Stimulated activated CD4-positive, alpha-beta T cell treated with anti-CD3 and anti-CD28 coated beads, Interleukin-1b, Interleukin-23, amount 100 ng/mL, for 4 hours (primary cell): ENCODE data around the gene KIF21A.

ENCODE experiments used
- DNase-seq, 2 donors: peaks; one replicate each; pipeline ENCODE4 v3.0.0-alpha.2; 2020; ENCODE audit warnings: low read depth in 2 of 2

KIF21A gene

GRCh38 chr12:39386335-39386734, 56.6 kb downstream of the KIF21A start:
- no peak for DNase-seq

GRCh38 chr12:39383114-39383513, 59.8 kb downstream of the KIF21A start:
- no peak for DNase-seq

- no peak for DNase-seq
These were observed 62.8 kb downstream of the KIF21A start for GRCh38 chr12:39380090-39380489.

- DNase-seq = no peak
These were observed 64.6 kb downstream of the KIF21A start for GRCh38 chr12:39378341-39378740.

- DNase-seq = no peak
These were observed 67.6 kb downstream of the KIF21A start for GRCh38 chr12:39375206-39375808.

GRCh38 chr12:39372929-39373328, 70.0 kb downstream of the KIF21A start:
- no peak for DNase-seq

GRCh38 chr12:39372204-39372925, 70.6 kb downstream of the KIF21A start:
- no peak for DNase-seq

- no peak for DNase-seq
These were observed 73.2 kb downstream of the KIF21A start for GRCh38 chr12:39369756-39370155.

GRCh38 chr12:39368891-39369290, 74.0 kb downstream of the KIF21A start:
- DNase-seq = no peak

- DNase-seq = no peak
These were observed 74.8 kb downstream of the KIF21A start for GRCh38 chr12:39368096-39368495.

- no peak for DNase-seq
These were observed 75.4 kb downstream of the KIF21A start for GRCh38 chr12:39367494-39367893.

- no peak for DNase-seq
These were observed 77.4 kb downstream of the KIF21A start for GRCh38 chr12:39365364-39366001.

- no peak for DNase-seq
These were observed 78.7 kb downstream of the KIF21A start for GRCh38 chr12:39364196-39364595.

GRCh38 chr12:39359645-39360044, 83.3 kb downstream of the KIF21A start:
- no peak for DNase-seq

GRCh38 chr12:39357041-39357440, 85.9 kb downstream of the KIF21A start:
- no peak for DNase-seq

- no peak for DNase-seq
These were observed 87.1 kb downstream of the KIF21A start for GRCh38 chr12:39355841-39356240.

GRCh38 chr12:39354955-39355354, 88.0 kb downstream of the KIF21A start:
- no peak for DNase-seq

GRCh38 chr12:39352471-39353017, 90.4 kb downstream of the KIF21A start:
- DNase-seq = no peak

GRCh38 chr12:39351153-39351552, 91.8 kb downstream of the KIF21A start:
- no peak for DNase-seq

GRCh38 chr12:39348941-39349626, 93.8 kb downstream of the KIF21A start:
- DNase-seq = no peak

GRCh38 chr12:39348523-39348922, 94.4 kb downstream of the KIF21A start:
- no peak for DNase-seq

GRCh38 chr12:39344926-39345325, 98.0 kb downstream of the KIF21A start:
- no peak for DNase-seq
